Measurements from ENCODE around the gene SMAD5. TPM values are rescaled to one million over a fixed set of nuclear protein-coding genes. Genes with fewer than 3 reads are reported as not detected.
A peak's percentile ranks its signal among the peaks of the same experiment; 100 is the strongest.

SMAD5 gene
- total RNA-seq: 28.4 and 30.4 TPM in 2 replicates

- POLR2A ChIA-PET: interaction anchor here (1.0 kb wide), 2 partner anchors 10 to 18 kb away, joined by 3 to 4 read pairs; no protein-coding TSS in a partner anchor
These were observed at the start of gene SMAD5 for GRCh38 chr5:136132557-136133221. Gene SMAD5, plus strand, starts transcription at chr5:136132845. Its CDS starts 20,916 bp downstream, at chr5:136153761.

GRCh38 chr5:136084698-136085097 lies 47.9 kb upstream of the SMAD5 start:
- ATAC-seq (ENCODE audit: low read depth) (no peak), DNase-seq (no peak)
- peaks cover 14% of the 10 kb centered on the region for H3K27me3 Mint-ChIP-seq
- H3K9me3 Mint-ChIP-seq: no peaks in the 10 kb centered on the region
- H3K27ac Mint-ChIP-seq: no peak overlapping the region
- intact Hi-C loops (cut with micrococcal nuclease): no loop called here
- ChIA-PET CTCF (no interaction called here), POLR2A (no interaction called here)
- H3K4me3 Mint-ChIP-seq: no peak overlapping the region
- no peak for TF ChIP-seq CTCF (IDR thresholded peaks at IDR 0.05)
- H3K36me3 Mint-ChIP-seq (ENCODE audit: low read depth): no peaks in the 10 kb centered on the region
- H3K4me1 Mint-ChIP-seq: peaks cover 12% of the 10 kb centered on the region

More at GRCh38 chr5:136132557-136133221, at the start of gene SMAD5:
- peaks cover 13% of the 10 kb centered on the region for H3K27me3 Mint-ChIP-seq
- peak; percentile 83 for DNase-seq
- H3K27ac Mint-ChIP-seq: peak within 1 kb of the TSS; percentile 80
- peak within 1 kb of the TSS; percentile 96 for H3K4me3 Mint-ChIP-seq
- peaks cover 28% of the 10 kb centered on the region for H3K4me1 Mint-ChIP-seq
- H3K36me3 Mint-ChIP-seq (ENCODE audit: low read depth): peaks cover 7% of the 10 kb centered on the region
- peak; percentile 91 for ATAC-seq (ENCODE audit: low read depth)
- intact Hi-C loops (cut with micrococcal nuclease): loop anchor here (2.0 kb wide), 1 partner anchor 52 kb away; no protein-coding TSS in a partner anchor
- TF ChIP-seq CTCF (IDR thresholded peaks at IDR 0.05): no peak
- no peaks in the 10 kb centered on the region for H3K9me3 Mint-ChIP-seq
- CTCF ChIA-PET: no interaction called here

- ATAC-seq (ENCODE audit: low read depth) (no peak), DNase-seq (no peak)
- intact Hi-C loops (cut with micrococcal nuclease): no loop called here
- ChIA-PET POLR2A (no interaction called here), CTCF (no interaction called here)
- peaks cover 5% of the 10 kb centered on the region for H3K27me3 Mint-ChIP-seq
- H3K36me3 Mint-ChIP-seq (ENCODE audit: low read depth): no peaks in the 10 kb centered on the region
- no peak for TF ChIP-seq CTCF (IDR thresholded peaks at IDR 0.05)
- H3K4me3 Mint-ChIP-seq: no peak overlapping the region
- no peaks in the 10 kb centered on the region for H3K4me1 Mint-ChIP-seq
- H3K27ac Mint-ChIP-seq: no peak overlapping the region
- H3K9me3 Mint-ChIP-seq: no peaks in the 10 kb centered on the region
These were observed 45.7 kb upstream of the SMAD5 start for GRCh38 chr5:136086783-136087566.

GRCh38 chr5:136087961-136088871 lies 44.4 kb upstream of the SMAD5 start:
- DNase-seq (no peak), ATAC-seq (ENCODE audit: low read depth) (no peak)
- Mint-ChIP-seq H3K9me3 (no peaks in the 10 kb centered on the region), H3K36me3 (ENCODE audit: low read depth) (no peaks in the 10 kb centered on the region), H3K4me1 (no peaks in the 10 kb centered on the region), H3K27ac (no peak overlapping the region), H3K27me3 (peaks cover 5% of the 10 kb centered on the region), H3K4me3 (no peak overlapping the region)
- ChIA-PET CTCF (no interaction called here), POLR2A (no interaction called here)
- intact Hi-C loops (cut with micrococcal nuclease): no loop called here
- no peak for TF ChIP-seq CTCF (IDR thresholded peaks at IDR 0.05)

Data from activated B cell treated with CpG ODN at 0.5 μM for 24 hours (primary cell).